Tibial nerve (tissue), 3 donors: Measurements from ENCODE around the gene VILL.

Experiments
- CTCF ChIP-seq, 5 experiments: fragments of 200-600 bp in 3 of 5; fragments of 450-650 bp in 2 of 5; sonication (generic) in 3 of 5; IDR thresholded peaks; one replicate each; pipeline ENCODE4 v1.5.1; 2016 to 2019; ENCODE audit warnings: antibody characterized with exemption in 5 of 5, mild to moderate bottlenecking in 3 of 5, moderate library complexity in 2 of 5
- POLR2A ChIP-seq, 2 donors: fragments of 450-650 bp; IDR thresholded peaks; one replicate each; pipeline ENCODE4 v1.6.1; 2017; ENCODE audit warnings: antibody characterized with exemption in 2 of 2, mild to moderate bottlenecking in 2 of 2, moderate library complexity in 2 of 2

DNA sequence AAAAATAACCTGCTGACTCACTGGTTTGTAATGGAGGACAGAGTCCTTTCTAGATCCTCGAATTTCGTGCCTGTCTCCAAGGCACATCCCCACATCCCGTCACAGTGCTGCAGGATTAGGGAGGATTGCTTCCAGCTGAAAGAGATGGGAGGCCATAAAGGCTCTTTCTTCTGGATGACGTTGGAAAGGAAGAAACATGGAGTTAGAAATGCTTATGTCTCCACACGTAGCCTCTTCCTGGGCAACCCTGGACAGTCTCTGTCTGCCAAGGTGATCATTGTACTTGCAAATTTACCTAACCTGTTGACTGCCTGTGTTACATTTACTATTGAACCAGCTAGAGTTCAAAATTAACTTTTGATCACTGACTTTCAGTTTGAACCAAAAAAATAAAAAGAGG, 27.6 kb upstream of the VILL start:
- TF ChIP-seq CTCF (IDR thresholded peaks at IDR 0.05), result no peak
- no peak for TF ChIP-seq POLR2A (IDR thresholded peaks at IDR 0.05)
